ENCODE data around the gene GRIA1.

The GRIA1 gene

DNA sequence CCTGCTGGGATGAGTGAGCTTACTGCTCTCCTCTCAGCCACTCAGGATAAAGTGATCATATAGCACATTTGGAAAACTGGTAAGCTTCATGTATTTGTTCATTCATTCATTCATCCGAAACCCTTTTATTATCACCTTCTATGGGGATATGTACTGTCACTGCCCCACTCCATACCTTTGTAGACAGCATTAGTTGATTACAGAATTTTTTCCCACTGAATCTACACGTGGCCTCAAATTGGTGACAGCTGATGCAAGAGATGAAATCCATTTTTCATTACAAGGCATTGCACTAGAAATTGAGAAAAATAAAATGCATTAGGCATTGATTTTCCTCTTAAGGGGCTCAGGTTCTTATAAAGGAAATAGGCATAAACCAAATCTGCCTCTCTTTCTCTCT lies 9.7 kb downstream of the GRIA1 start:
- DNase-seq = no peak

DNA sequence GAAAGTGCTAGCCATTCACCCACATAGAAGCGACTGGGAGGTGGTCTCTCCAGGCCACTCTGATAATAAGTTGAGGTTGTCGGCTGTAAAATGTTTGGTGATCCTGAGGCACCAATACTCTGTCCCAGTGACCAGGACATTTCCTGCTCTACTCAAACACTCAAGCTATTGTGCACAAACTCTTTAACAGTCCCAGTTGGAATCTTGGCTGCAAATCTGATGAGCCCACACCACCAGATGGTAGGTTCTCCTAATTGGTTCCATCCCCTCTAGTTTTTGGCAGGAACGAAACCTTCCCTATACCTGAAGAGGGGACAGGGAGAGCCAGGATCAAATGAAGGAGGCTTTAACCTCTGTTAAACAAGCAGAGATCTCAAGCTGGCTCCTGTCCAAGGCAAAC lies 14.3 kb downstream of the GRIA1 start:
- no peak for DNase-seq

DNA sequence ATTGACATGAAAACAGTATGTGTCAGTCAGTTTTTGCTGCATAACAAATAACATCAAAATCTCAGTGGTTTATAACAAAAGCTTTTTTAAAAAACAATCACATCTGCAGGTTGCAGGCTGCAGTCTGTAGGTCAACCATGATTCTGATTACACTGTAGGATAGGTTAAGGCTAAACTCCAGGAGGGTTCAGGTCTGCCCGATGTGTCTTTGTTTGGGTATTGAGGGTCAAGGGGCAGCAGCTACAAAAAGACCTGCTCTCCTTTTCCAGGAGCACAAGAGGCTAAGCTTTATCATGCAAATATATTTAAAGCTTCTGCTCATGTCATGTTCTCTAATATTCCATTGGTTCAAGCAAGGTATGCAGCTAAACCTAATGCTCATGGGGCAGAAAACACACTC lies 18.2 kb downstream of the GRIA1 start:
- no peak for DNase-seq

DNA sequence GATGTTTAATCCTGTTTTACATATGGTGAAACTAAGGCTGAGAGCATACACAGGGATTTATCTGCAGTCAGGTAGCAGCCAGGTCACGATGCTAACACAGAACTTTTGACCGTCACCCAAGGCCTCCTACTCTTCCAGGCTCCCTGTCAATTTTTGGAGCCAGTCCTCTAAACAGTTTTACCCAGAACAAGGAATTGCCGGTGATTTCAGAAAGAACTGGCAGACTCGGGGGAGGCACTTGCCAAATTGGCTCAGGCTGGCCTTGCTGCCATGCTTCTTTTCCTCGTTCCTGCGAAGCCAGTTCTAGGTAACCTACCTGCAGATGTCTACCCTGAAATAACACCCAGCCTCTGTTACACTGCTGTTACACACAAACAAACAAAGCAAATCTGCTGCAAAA lies 21.2 kb downstream of the GRIA1 start:
- no peak for DNase-seq

DNA sequence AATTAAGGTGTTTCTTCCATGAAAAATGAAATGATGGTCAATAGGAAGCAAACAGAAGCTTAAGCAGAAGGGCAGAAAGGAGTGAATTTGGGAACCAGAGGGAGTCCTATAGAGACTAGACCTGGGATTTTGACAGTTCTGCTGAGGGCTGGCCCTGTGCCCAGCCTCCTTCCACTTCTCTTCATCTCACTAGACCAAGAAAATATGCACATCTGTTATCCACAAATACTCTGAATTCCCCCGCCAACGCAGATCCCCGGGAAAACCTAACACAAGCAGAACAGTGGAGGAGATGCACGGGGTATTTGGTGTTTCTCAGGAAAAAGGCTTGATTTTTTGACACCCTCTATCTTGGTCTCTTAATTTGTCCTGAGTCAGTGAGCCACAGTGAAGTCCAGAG lies 22.7 kb downstream of the GRIA1 start:
- no peak for DNase-seq

DNA sequence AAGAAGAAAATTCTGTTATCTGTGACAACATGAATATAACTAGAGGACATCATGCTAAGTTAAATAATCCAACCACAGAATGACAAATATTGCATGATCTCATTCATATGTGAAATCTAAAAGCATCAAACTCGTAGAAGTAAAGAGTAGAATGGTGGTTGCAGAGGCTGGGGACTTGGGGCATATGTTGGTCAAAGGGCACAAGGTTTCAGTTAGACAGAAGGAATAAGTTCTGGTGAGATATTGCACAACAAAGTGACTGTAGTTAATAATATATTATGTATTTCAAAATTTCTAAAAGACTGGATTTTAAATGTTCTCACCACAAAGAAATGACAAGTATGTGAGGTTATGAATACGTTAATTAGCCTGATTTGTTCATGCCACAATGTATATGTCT lies 24.8 kb downstream of the GRIA1 start:
- DNase-seq = no peak

DNA sequence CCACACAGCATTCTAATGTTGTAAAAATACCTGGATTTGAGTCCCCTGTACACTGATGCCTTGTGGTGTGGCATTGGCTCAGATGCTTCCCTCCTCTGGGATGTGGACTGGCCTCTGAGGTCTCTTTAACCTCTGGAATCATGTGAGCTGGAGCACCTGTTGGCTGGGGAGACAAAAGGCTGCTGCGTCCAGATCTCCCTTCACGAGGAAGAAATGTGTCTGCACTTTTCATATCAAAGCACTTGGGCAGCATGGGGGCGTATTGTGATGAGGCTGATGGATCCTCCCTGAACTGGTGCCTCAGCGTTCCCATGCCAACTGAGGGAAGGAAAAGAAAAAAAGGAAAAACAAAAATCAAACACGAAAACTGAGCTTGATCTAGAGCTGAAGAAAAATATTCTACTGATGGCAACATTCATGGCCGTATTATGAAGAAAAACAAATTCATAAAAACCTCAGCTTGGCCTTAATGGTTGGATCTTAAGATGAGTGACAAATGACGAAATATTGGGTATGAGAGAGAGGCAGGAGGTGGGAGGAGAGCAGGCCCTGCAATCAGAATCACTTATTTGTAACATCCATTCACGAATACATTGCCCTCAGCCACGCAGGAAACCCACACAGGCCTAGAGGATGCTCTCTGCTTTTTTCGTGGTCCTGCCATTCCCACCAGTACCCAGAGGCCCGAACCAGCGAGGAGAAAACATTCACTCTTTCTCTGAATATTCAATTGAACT lies 26.2 kb downstream of the GRIA1 start:
- no peak for DNase-seq

DNA sequence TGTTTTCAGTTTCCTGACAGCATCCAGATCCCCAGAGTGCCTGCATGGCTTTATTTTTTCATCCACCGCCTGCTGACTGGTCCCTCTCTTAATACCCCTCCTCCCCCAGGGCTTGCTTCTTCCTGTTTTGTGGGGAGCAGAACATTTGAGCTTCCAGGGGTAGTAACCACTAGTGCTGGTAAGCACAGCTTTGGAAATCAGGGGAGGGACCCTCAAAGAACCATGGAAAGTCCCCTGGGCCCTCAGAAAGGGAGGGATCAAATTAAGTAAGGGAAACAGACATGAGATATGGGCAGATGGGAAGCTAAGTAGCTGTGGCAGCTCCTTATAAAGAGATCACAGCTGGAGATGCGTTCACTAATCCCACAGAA lies 26.8 kb downstream of the GRIA1 start:
- no peak for DNase-seq

DNA sequence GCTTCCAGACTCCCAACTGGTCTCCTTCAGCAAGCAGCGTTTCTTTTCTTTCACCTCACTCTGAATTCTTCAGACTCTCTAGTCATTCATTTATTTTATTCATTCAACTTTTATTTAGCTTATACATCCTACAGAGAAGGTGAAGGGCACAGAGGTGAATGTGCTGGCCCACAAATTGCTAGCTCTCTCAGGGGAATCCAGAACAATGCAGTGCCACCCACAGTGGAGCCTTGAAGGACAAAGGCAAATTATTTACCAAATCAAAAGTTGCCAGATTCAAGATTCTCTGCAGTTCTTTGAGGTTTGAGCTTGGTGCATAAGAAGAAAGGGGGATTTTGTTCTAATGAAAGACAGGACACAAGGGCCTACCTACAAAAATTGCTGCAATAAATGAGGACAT lies 29.7 kb downstream of the GRIA1 start:
- no peak for DNase-seq

DNA sequence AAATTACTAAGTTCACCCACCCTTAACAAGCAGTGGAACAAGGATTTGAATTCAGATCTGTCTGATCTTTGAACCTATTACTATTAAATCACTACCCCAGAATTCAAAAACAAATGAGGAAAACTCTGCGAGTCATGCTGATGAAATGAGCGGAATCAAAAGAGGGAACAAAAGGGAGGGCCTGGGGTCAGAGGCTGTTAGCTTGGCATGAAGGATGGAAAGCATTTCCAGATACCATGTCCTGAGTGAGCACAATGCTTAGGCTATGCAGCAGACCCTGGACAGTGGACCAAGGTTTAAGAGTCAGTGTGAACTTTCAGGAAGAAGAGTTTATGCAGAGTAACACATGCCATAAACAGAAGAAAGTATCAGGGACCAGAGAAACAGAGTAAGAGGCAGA lies 30.5 kb downstream of the GRIA1 start:
- DNase-seq = no peak

DNA sequence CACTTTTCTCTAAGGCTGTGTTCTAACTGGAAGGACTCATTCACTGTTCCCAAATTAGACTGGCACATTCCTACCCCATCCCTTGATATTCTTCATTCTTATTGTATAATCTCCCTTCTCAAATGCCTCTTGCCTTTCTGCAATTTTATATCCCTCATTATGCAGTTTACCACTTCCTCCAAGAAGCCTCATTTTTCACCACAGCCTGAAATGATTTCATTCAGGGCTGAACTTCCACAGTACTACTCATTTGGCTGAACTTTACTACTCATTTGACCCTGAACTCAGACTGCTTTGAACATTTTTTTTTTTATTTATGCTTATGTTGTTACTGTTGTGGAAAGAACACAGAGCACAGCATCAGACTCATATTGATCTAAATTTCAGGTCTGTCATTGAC lies 32.7 kb downstream of the GRIA1 start:
- DNase-seq = no peak

DNA sequence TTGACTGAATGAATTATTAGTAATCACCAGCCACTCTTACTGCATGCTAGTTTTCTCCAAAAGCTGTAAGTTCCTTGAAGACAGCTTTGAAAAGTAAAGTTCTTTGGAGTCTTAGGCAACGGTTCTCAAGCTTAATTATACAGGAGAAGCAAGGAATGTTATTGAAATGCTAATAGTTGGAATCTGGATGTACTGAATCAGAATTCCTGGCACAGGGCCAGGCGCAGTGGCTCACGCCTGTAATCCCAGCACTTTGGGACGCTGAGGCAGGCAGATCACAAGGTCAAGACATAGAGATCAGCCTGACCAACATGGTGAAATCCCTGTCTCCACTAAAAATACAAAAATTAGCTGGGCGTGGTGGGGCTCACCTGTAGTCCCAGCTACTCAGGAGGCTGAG lies 33.4 kb downstream of the GRIA1 start:
- no peak for DNase-seq

DNA sequence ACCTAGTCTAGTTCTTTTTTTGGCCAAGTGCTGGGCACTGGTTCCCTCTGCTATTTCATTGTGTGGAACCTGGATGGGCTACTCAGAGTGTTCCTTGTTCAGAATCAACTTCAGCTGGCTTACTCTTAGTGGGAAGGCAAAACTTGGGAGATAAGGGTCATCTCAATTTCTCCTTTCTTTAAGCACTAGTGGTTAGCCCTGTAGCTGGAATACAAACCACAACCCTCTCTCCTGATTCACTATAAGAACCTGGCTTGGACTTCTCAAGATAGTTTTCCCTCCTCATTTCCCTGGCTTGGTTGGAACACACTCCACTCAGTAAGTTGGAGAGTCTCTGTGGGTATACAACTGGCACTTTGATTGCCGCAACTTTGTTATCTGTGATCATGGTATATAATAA lies 35.1 kb downstream of the GRIA1 start:
- DNase-seq = no peak

DNA sequence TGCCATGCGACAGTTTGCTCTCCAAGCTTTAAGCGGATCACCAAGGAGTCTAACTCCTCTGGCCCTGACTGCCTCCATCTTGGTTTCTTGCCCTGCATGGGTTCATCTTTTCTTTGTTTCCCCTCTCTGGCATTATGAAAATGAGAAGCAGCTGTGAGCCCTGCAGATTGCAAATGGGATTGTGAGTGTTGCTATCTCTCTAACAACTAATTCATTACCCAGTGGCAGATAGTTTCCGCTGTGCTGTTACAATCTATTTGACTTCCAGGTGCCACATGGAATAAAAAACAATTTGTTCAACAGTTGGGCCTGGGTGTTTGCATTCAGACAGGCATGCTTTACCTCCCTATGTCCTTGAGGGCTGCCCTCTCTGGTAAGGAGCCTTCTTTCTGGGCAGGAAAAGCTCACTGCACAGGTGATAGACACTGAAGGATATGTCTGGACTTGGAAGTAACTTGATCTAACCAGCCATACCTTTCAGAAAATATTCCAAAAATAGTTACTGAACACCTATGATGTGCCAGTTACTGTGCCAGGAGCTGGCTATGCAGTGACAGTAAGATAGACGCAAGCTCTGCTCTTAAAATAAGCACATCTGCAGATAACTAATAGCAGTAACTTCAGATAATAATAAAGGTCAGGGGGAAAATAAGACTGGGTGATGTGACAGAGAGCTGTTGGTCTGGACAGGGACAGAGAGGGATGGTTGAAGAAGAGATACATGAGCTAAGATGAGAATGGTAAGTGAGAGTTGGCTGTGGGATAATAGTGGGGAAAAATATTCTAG lies 40.1 kb downstream of the GRIA1 start:
- no peak for DNase-seq

DNA sequence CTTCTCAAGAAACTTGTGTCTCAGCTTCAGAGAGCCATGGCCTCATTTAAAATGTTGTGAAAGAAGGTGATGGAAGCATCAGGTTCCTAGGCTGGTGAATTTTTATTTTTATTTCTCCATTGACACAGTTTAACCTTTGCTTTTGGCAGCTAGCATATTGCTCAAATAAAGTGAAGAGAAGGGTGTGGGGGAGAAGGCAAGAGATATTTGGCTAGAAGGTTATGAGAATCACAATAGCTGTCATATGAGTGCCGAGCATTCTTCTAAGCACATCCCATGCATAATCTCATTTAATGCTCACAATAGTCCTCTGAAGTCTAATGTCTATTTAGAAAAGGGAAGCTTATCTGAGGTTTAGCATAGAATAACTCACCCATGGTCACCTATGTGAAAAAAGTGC lies 43.1 kb downstream of the GRIA1 start:
- no peak for DNase-seq

DNA sequence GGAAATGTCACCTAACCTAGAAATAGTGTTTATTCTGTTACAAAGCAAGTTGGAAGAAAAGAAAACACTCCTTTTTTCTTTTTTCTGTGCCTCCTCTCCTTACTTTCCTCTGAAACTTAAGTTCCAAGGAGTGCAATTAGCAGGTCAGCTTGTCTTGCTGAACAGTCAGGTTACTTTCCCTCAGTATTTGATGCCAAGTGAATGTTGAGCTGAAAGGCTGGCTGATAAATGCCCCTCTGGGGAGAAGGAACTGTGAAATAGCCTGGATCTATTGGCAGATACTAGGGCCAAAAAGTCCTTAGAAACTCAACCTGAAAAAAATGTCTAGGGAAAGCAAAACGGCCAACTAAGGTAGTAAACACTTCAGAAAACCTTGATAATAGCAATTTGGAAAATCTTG lies 43.6 kb downstream of the GRIA1 start:
- no peak for DNase-seq

DNA sequence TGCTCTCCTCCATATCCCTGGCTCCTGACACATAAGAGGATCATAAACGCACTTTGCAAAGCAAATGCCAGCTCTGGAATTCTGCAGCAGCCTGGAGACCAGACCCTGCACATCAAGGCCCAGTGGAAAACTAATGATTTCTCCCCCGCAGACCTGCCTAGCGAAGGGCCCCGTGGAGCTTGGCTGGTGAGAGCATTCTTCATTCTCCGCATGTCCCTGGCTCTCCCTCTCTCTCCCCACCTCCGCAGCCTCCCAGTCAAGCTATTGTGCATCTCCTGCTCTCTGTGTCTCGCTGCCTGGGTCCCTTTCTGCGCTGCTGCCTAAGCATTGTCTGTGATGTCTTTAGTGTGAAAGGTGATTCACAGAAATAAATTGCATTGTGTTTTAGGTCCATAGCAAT lies 46.7 kb downstream of the GRIA1 start:
- no peak for DNase-seq

DNA sequence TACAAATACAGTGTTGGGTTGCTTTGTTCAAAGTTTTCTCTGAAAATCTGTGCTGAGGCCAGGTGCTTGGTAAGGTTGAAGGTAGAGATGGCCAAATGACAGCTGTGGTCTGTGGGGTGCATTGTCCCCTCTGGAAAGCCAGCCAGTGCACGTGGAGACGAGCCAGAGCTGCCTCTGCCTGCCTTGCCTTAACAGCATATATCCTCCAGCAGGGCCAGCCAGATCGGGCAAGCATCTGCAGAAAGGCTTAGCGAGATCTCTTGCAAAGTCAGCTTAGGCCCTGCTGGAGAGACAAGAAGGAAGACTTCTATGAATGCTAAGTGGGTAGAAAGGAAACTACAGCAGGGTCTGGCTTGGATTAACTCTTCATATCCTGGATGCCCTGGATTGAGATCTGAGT lies 49.5 kb downstream of the GRIA1 start:
- DNase-seq = no peak

DNA sequence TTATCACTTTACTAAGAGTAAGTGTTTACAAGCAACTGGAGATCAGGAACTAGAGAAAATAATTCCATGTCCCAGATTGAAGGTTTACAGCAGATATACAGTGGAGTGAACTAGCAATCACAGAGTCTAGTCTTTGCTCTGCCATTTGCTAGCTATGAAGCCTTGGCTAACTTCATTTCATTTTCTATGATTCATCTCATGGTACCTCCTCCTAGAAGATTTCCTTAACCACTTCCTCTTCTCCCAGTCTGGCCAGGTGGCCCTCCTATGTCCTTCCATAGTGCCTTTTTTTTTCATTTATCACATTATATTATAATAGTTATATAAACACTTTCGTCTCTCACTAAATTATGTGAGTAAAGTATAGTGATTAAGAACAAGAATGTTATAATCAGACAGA lies 52.1 kb downstream of the GRIA1 start:
- DNase-seq = no peak

DNA sequence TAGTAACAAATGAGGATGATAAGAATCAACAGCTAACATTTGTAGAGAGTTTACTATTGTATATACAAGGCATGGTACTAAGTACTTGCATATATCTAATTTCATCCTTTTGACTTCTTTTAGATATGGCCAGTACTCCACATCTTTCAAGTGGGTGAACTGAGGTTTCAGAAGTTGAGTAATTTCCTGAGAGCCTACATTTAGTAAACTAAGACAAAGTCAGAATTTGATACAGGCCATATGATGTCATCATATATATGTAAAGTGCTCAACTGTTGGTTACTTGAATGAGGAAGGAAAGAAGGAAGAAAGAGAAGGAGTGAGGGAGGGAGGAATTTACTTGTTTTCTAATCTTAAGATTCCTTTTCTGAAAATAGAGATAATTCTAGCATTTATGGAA lies 52.8 kb downstream of the GRIA1 start:
- no peak for DNase-seq

DNA sequence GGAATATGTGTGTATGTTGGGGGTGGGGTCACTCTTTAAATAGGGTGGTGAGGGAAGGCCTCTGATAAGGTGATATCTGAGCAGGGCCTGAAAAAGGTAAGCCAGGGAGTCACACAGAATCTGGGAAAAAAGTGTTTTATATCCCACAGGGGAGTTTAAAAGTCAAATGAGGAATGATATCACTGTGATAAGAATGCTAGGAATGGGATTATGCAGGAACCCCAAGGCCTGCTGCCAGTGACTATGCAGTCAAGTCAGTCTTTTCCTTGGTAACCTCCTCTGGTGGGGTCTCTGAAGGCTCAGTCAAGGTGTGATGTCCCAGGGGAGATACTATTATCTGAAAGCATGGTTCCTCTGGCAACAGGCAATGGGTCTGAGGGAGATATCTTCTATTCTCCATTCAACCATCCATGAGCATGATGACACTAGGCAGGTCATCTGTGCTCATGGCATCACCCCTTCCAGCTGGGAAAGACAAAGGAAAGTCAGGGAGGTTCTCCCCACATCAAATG lies 53.5 kb downstream of the GRIA1 start:
- DNase-seq = no peak

DNA sequence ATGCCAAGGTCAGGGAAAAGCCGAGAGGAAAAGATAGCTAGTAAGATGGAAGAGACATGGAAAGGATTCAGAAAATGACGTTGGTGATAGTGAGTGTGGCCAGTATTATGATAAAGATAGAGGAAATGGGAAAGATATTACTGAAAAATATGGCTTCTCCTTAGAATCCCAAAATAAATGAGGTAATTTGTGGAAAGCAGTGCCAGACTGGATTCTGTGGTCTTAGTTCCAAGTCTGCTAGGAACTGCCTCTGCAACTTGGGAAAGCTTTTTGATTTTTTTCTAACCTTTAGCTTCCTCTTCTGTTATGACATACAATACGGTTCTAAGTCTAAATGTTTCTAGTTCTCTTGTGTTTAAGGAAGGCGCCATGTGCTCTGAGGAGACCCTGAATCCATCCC lies 54.2 kb downstream of the GRIA1 start:
- DNase-seq = no peak

DNA sequence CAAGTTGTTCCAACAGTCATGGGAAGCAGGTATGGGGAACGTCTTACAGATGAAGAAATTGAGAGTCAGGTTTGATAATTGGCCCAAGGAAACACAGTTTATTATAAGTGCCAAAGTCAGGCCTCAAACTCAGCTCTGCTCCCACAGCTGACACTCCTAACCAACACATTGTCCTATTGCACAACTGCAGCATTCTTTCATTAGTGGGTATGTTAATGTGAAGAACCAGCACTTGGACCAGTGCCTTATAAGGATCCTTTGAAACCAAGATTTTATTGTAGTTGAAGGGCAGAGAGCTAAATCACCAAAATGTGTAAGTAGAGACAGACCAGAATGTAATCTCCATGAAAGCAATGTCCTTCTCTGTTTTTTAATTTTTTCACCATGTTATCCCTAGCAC lies 56.1 kb downstream of the GRIA1 start:
- DNase-seq = no peak

DNA sequence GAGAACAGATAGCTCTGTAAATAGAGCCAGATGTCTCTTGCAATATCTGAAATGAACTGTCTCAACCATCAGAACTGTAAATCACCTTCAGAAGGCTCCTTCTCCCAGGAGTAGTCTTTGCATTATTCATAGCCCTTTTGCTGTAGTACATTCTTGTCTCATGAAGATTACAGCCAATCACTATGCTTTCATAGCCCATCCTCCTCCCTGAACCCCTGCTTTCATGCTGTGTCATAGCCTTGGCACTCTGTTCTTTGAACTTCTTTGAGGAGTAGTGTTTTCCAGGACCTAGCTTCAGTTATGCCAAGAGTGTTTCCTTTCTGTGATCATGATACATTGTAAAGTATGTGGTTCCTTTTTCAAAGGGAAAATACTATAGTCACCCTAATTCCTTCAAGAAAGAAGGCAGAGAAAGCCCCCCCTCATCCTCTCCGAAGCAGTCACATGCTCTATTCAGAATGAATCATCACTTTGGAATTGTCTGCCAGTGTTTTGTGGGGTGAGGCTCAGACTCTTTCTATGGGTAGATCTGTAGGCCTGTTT lies 61.1 kb downstream of the GRIA1 start:
- no peak for DNase-seq
